Suppressor macrophage treated with lipopolysaccharide for 4 hours (primary cell): ENCODE data around the gene GRIA4.
A peak's percentile ranks its signal among the peaks of the same experiment; 100 is the strongest.

Experiments used
- DNase-seq: peaks from one replicate; pipeline ENCODE4 v3.0.0-alpha.2; 2020

The GRIA4 gene

DNA sequence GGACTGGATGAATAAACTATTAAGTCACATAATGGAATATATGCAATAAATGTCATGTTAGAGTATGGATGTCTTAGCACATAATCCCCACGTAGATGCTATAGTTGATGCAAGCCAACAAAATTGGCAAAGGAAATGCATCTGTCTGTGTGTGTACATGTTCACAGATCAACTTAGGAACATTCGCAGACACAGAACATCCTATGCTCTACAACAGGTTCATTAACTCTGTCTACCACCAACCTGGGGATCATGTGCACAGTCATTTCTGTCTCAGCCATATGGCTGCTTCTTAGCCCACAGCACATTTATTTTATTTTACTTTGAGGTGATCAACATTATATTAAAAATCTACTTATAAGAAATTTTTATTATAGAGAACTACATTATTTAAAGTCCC, 407.2 kb downstream of the GRIA4 start:
- no peak for DNase-seq

DNA sequence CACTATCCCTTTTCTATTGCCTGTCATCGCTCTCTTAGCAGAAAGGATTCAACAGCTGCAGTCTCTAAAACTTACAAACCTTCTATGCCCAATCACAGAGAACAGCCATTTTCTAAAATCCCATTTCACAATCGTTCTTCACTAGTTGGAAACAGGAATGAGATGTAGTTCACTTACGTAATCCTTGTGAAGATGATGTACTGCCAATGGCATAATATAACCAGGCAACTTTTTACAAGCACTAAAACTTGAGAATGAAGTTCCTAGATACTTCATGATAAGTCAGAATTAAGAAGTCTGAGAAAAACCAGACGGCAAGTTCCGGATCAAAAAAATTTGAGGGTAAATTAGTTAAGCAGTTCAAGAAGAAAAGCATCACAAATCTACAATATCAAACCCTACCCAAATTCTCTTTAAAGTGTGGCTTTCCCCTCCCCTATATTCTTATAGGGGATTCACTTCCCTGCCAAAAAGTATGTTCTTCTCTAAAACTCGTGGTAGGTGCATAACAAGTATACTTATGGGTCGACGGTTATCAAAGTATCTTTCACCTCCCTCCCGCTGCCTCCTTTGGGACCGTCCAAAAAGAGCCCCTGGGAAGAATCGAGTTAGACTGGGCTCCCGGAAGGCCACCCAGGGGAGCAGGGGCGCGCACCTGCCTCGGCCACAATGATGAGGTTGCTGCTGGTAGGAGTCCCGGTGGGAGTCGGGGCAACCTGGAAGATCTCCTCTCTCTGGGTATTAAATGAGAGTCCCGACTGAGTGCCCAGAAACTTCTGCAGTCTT, 411.5 kb downstream of the GRIA4 start:
- DNase-seq, result peak; percentile 76

- DNase-seq, result peak; percentile 98
These were observed 412.3 kb downstream of the GRIA4 start, which contains the start of gene MSANTD4 for GRCh38 chr11:106021967-106022794. Gene MSANTD4 (minus strand): TSS chr11:106022240. CDS start chr11:106010917, 11,323 bp downstream.

GRCh38 chr11:106022795-106023275, 413.0 kb downstream of the GRIA4 start:
- no peak for DNase-seq

- DNase-seq, result no peak
These were observed 420.7 kb downstream of the GRIA4 start for GRCh38 chr11:106030609-106031008.

DNA sequence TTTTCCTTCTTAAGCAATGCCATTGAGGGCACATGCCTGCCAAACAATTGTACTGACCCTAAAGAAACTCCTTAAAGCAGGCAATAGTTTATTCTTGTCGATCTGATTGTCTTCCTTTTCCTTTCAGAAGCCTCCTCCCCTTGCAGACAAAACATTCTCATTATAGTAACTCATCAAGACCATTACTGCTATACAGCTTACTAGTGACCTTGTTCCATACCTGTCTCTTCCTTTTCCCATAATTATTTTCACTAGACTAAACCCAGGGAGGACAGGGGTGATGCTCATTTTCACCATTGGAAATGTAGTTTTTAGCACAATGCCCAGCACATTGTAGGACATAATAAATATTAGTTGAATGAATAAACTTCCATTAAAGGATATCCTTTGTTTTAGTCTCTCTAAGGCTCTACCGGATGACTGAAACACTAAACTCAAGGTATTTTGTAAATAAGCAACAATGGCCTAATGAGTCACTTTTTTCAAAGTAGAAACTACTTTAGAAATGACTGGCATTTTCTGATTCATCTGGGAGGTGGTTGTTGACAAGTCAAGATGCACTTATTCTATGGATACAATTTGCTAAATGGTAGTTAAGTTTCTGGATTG, 421.4 kb downstream of the GRIA4 start:
- no peak for DNase-seq
